Skin of body (tissue), 2 donors: ENCODE measurements around the gene VASH2. TPM values are rescaled to one million over a fixed set of nuclear protein-coding genes. Genes with fewer than 3 reads are reported as not detected.
"Not testable (repeated sequence)": the region's sequence is repeated elsewhere in the genome, so short reads cannot be mapped to it uniquely, and the experiment has no call there.

Experiments used
- DNase-seq: peaks from one replicate; lab custom pipeline; 2025; lab: John Stamatoyannopoulos, UW
- total RNA-seq: library from RNA; depleted of rRNA; stranded (reverse); fragments of >200 nt; gene quantifications from one replicate; pipeline ENCODE4 v1.2.3, GENCODE V29; 2014

Gene VASH2
- 11.6 TPM for total RNA-seq

- DNase-seq = peak; percentile 91
These were observed at the start of gene VASH2 for GRCh38 chr1:212950243-212951125. Gene VASH2 (plus strand): TSS chr1:212950541. CDS start chr1:212951543, 1,002 bp downstream.

- no peak for DNase-seq
These were observed 49.1 kb upstream of the VASH2 start for GRCh38 chr1:212901290-212901689.

- no peak for DNase-seq
These were observed 48.3 kb upstream of the VASH2 start for GRCh38 chr1:212902054-212902453.

GRCh38 chr1:212903664-212904063 is 46.7 kb upstream of the VASH2 start:
- no peak for DNase-seq

- DNase-seq = not testable (repeated sequence)
These were observed 42.3 kb upstream of the VASH2 start for GRCh38 chr1:212908071-212908470.

GRCh38 chr1:212908971-212909370 is 41.4 kb upstream of the VASH2 start:
- no peak for DNase-seq

GRCh38 chr1:212909652-212910063 is 40.7 kb upstream of the VASH2 start:
- no peak for DNase-seq

GRCh38 chr1:212910213-212910612 is 40.1 kb upstream of the VASH2 start:
- DNase-seq = not testable (repeated sequence)

- DNase-seq = not testable (repeated sequence)
These were observed 36.7 kb upstream of the VASH2 start for GRCh38 chr1:212913638-212914037.

GRCh38 chr1:212914110-212914509 is 36.2 kb upstream of the VASH2 start:
- not testable (repeated sequence) for DNase-seq

- DNase-seq = no peak
These were observed 35.6 kb upstream of the VASH2 start for GRCh38 chr1:212914789-212915188.

- DNase-seq = peak; percentile 45
These were observed 34.9 kb upstream of the VASH2 start for GRCh38 chr1:212915245-212916091.

GRCh38 chr1:212916481-212917133 is 33.7 kb upstream of the VASH2 start:
- peak; percentile 3 for DNase-seq

GRCh38 chr1:212917134-212917485 is 33.2 kb upstream of the VASH2 start:
- DNase-seq = no peak

- no peak for DNase-seq
These were observed 32.5 kb upstream of the VASH2 start for GRCh38 chr1:212917858-212918257.

- no peak for DNase-seq
These were observed 31.5 kb upstream of the VASH2 start for GRCh38 chr1:212918824-212919223.

GRCh38 chr1:212920246-212920645 is 30.1 kb upstream of the VASH2 start:
- no peak for DNase-seq

- no peak for DNase-seq
These were observed 29.4 kb upstream of the VASH2 start for GRCh38 chr1:212920896-212921295.

GRCh38 chr1:212922016-212922415 is 28.3 kb upstream of the VASH2 start:
- DNase-seq = no peak

GRCh38 chr1:212926372-212926771 is 24.0 kb upstream of the VASH2 start:
- no peak for DNase-seq
